Naive thymus-derived CD4-positive, alpha-beta T cell (primary cell): Measurements from ENCODE around the gene TTLL5. TPM values are rescaled to one million over a fixed set of nuclear protein-coding genes. Genes with fewer than 3 reads are reported as not detected.

Source experiments
- ATAC-seq: fragments of 150-1000 bp; cut with Tn5 transposase; 2 replicates; pipeline ENCODE4 v1.10.0; 2021; ENCODE audit warnings: mild to moderate bottlenecking, moderate library complexity
- CTCF ChIA-PET: fragments of 350-600 bp; sonication (Branson Sonifier 250); formaldehyde crosslinking; loops from one replicate; lab custom pipeline; 2021; ENCODE audit warnings: antibody characterized with exemption; lab: Charles Lee
- POLR2A ChIA-PET: fragments of 350-600 bp; sonication (Branson Sonifier 250); formaldehyde crosslinking; loops from one replicate; lab custom pipeline; 2021; ENCODE audit warnings: antibody characterized with exemption, inconsistent platforms; lab: Charles Lee
- DNase-seq, 9 donors: peaks; one replicate each; pipeline versions ENCODE4 v3.0.0 to v3.0.0-alpha.2; 2020 to 2022; ENCODE audit warnings: mixed read lengths in 1 of 9
- H3K27ac ChIP-seq: one replicate; pipeline ENCODE4 v1.7.0; 2013; ENCODE audit warnings: mild to moderate bottlenecking, low read depth, low read length, moderate library complexity
- H3K27me3 ChIP-seq, 2 donors: one replicate each; pipeline ENCODE4 v1.7.0; 2013; ENCODE audit warnings: low read length in 2 of 2, mild to moderate bottlenecking in 2 of 2, moderate library complexity in 2 of 2; ENCODE audit not compliant: control insufficient read depth in 2 of 2, insufficient read depth in 2 of 2
- H3K36me3 ChIP-seq, 3 experiments: 1 replicate in 2 of 3; 2 replicates in 1 of 3; pipeline ENCODE4 v1.7.0; 2013; ENCODE audit warnings: low read length in 3 of 3, mild to moderate bottlenecking in 3 of 3, moderate library complexity in 1 of 3; ENCODE audit not compliant: insufficient read depth in 3 of 3, control insufficient read depth in 2 of 3
- H3K4me1 ChIP-seq, 2 donors: one replicate each; pipeline ENCODE4 v1.7.0; 2013; ENCODE audit warnings: low read length in 2 of 2, mild to moderate bottlenecking in 2 of 2, moderate library complexity in 1 of 2; ENCODE audit not compliant: control insufficient read depth in 2 of 2, insufficient read depth in 2 of 2
- H3K4me3 ChIP-seq: 2 replicates; pipeline ENCODE4 v1.7.0; 2013; ENCODE audit warnings: mild to moderate bottlenecking, low read length
- H3K9me3 ChIP-seq, 3 experiments: 1 replicate in 2 of 3; 2 replicates in 1 of 3; pipeline ENCODE4 v1.7.0; 2013; ENCODE audit warnings: low read length in 3 of 3; ENCODE audit not compliant: control insufficient read depth in 2 of 3
- H3K27ac Mint-ChIP-seq, 9 donors: one replicate each; pipeline ENCODE4 v1.8.0; 2020 to 2022; ENCODE audit warnings: mixed read lengths in 9 of 9, mild to moderate bottlenecking in 8 of 9, moderate library complexity in 5 of 9, inconsistent platforms in 2 of 9
- H3K27me3 Mint-ChIP-seq, 5 donors: one replicate each; pipeline ENCODE4 v1.8.0; 2021 to 2022; ENCODE audit warnings: mixed read lengths in 5 of 5, mild to moderate bottlenecking in 1 of 5
- H3K36me3 Mint-ChIP-seq, 5 donors: one replicate each; pipeline ENCODE4 v1.8.0; 2020 to 2022; ENCODE audit warnings: mixed read lengths in 5 of 5, mild to moderate bottlenecking in 3 of 5, inconsistent platforms in 1 of 5
- H3K4me1 Mint-ChIP-seq, 7 donors: one replicate each; pipeline ENCODE4 v1.8.0; 2020 to 2022; ENCODE audit warnings: mixed read lengths in 7 of 7, mild to moderate bottlenecking in 3 of 7, inconsistent platforms in 1 of 7
- H3K4me3 Mint-ChIP-seq, 10 donors: one replicate each; pipeline ENCODE4 v1.8.0; 2020 to 2022; ENCODE audit warnings: mild to moderate bottlenecking in 10 of 10, mixed read lengths in 10 of 10, moderate library complexity in 6 of 10, inconsistent platforms in 2 of 10
- H3K9me3 Mint-ChIP-seq, 11 donors: one replicate each; pipeline ENCODE4 v1.8.0; 2020 to 2022; ENCODE audit warnings: mixed read lengths in 11 of 11, mild to moderate bottlenecking in 4 of 11, inconsistent platforms in 1 of 11, moderate library complexity in 1 of 11
- intact Hi-C, 2 donors: fragments of 100-400 bp; cut with micrococcal nuclease; formaldehyde crosslinking; loops; one replicate each; pipeline ENCODE4 v1.15.1; 2023
- polyA plus RNA-seq, 2 donors: library from polyadenylated mRNA; unstranded; fragments of 300-500 nt; fragmentation: Illumina TruSeq; gene quantifications; one replicate each; pipeline ENCODE4 v1.2.3, GENCODE V29; 2021
- total RNA-seq, 6 experiments: library from RNA in 5 of 6; stranded (reverse) in 5 of 6; gene quantifications; 1 replicate in 5 of 6; 2 replicates in 1 of 6; pipeline ENCODE4 v1.2.3 and lab custom pipeline; 2021 to 2026

Gene TTLL5
- total and polyA plus RNA-seq, 7 experiments from 2014 or later, result 7.8 to 31.4 (median 21.5) TPM

DNA sequence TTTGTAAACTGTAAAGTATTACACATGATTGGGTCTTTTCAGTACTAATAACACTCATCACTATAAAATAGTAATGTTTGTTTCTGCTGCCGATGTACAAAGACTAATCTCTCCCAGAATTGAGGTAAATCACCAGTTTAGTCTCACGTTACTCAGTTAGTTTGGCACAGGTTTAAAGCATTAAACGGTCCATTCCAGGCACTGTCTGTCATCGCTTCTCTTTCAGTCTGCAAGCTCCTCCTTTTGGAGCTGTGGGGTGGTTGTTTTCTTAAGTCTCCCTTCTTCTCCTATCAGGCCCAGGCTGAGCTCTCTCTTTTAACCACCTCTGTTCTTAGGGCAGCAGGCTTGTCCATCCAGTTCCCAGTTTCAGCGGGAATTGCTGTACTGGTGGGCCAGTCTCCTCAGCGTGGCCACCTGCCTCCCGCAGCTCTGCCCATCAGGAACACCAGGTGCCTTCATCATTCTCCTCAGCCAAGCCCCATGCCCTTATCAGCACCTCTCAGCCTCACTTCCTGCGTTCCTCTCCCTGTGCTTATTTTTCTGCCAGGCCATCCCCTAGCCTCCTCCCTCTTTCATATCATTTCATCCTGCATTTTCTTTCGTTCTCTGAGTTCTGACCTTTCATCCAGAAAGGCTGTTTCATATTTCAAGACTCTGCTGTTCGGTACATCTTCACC, 171.7 kb downstream of the TTLL5 start:
- Histone ChIP-seq H3K36me3 (no peaks in the 10 kb centered on the region), H3K27me3 (no peaks in the 10 kb centered on the region), H3K4me3 (no peak overlapping the region), H3K4me1 (peaks cover 0 to 18% of the 10 kb centered on the region in 2 donors), H3K9me3 (no peaks in the 10 kb centered on the region), H3K27ac (no peak overlapping the region)
- peaks cover 12 to 33% (median 25%) of the 10 kb centered on the region in 5 donors for H3K36me3 Mint-ChIP-seq
- H3K27me3 Mint-ChIP-seq, result no peaks in the 10 kb centered on the region
- ATAC-seq, result no peak
- H3K4me1 Mint-ChIP-seq, result peaks cover 7 to 27% (median 24%) of the 10 kb centered on the region in 7 donors
- ChIA-PET POLR2A (no interaction called here), CTCF (no interaction called here)
- no peak for DNase-seq
- H3K9me3 Mint-ChIP-seq, result peaks cover 0 to 2% (median 0%) of the 10 kb centered on the region in 11 donors
- H3K4me3 Mint-ChIP-seq, result peak overlapping the region in 7 of 10 donors; percentile 1 to 62 (median 33)
- peak overlapping the region in 8 of 9 donors; percentile 2 to 94 (median 68) for H3K27ac Mint-ChIP-seq
- intact Hi-C loops, result no loop called here

DNA sequence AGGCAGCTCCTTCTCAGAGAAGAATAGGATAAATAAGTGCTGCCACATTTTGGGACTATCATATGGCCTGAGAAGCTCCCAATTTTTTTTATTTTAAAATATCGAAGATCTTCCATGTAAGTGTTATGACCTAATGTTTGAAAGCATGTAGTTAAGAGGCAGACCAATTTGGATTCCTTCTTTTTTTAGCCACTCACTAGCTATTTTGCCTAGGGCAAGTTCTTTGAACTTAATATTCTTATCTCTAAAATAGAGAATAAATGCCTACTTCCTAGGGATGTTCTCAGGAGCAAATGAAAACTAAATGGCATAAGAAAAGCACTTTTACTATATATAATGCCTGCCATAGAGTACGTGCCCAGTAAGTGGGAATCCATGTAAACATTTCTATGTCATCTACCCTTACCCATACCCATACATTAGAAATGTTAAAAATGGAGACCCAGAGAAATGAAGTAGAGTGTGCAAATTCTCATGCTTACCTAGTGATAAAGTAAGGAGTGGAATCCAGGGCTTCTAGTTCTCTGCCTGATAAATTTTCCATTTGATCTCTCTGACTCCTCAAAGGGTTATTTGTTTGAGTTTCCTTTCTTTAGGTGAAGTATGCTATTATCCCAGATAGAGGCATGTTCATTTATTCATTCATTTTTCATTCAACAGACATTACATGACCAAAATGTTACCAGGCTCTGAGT, 172.4 kb downstream of the TTLL5 start:
- H3K4me1 ChIP-seq, result peaks cover 0 to 18% of the 10 kb centered on the region in 2 donors
- H3K4me3 ChIP-seq, result no peak overlapping the region
- H3K4me3 Mint-ChIP-seq, result peak overlapping the region in 3 of 10 donors; percentile 29 to 62 (median 33)
- no peak for ATAC-seq
- H3K9me3 ChIP-seq, result no peaks in the 10 kb centered on the region
- H3K27me3 ChIP-seq, result no peaks in the 10 kb centered on the region
- intact Hi-C loops, result no loop called here
- peaks cover 7 to 27% (median 24%) of the 10 kb centered on the region in 7 donors for H3K4me1 Mint-ChIP-seq
- CTCF ChIA-PET, result no interaction called here
- no peak for DNase-seq
- no peak overlapping the region for H3K27ac ChIP-seq
- H3K9me3 Mint-ChIP-seq, result peaks cover 0 to 3% (median 0%) of the 10 kb centered on the region in 11 donors
- H3K27ac Mint-ChIP-seq, result peak overlapping the region in 5 of 9 donors; percentile 2 to 94 (median 36)
- H3K36me3 Mint-ChIP-seq, result peaks cover 12 to 38% (median 25%) of the 10 kb centered on the region in 5 donors
- no peaks in the 10 kb centered on the region for H3K36me3 ChIP-seq
- POLR2A ChIA-PET, result no interaction called here
- no peaks in the 10 kb centered on the region for H3K27me3 Mint-ChIP-seq

DNA sequence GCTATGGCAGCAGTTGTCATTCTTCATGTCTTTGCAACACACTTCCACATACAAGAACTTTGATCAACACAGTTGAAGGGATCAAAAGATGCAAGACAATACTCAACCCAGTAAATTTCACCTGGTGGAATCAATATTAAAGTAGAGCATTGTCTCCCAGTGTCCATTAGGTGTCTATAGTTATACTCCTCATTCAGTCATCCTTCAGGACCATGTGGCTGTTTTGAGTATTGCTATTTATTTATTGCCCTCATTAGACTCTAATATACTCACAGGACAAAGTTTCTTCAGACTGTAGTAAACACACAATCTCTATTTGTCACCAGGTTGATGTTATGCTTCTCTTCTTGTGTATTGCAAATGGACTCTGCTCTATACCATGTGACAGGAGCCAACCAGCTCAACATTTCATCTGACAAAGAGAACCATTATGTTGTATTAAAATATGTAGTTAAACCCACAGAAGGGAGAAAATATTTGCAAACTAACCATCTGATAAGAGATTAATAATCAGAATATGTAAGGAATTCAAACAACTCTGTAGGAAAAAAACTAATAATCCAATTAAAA, 174.2 kb downstream of the TTLL5 start:
- H3K27ac ChIP-seq, result no peak overlapping the region
- no peak for DNase-seq
- CTCF ChIA-PET, result no interaction called here
- intact Hi-C loops, result no loop called here
- H3K9me3 ChIP-seq, result peaks cover 0 to 5% (median 0%) of the 10 kb centered on the region in 3 experiments
- H3K36me3 ChIP-seq, result no peaks in the 10 kb centered on the region
- POLR2A ChIA-PET, result no interaction called here
- no peak overlapping the region for H3K4me3 ChIP-seq
- H3K9me3 Mint-ChIP-seq, result peaks cover 0 to 12% (median 0%) of the 10 kb centered on the region in 11 donors
- no peak overlapping the region for H3K27ac Mint-ChIP-seq
- peaks cover 7 to 27% (median 24%) of the 10 kb centered on the region in 7 donors for H3K4me1 Mint-ChIP-seq
- H3K4me3 Mint-ChIP-seq, result no peak overlapping the region
- peaks cover 0 to 18% of the 10 kb centered on the region in 2 donors for H3K4me1 ChIP-seq
- peaks cover 12 to 51% (median 32%) of the 10 kb centered on the region in 5 donors for H3K36me3 Mint-ChIP-seq
- no peaks in the 10 kb centered on the region for H3K27me3 ChIP-seq
- ATAC-seq, result no peak
- H3K27me3 Mint-ChIP-seq, result no peaks in the 10 kb centered on the region

DNA sequence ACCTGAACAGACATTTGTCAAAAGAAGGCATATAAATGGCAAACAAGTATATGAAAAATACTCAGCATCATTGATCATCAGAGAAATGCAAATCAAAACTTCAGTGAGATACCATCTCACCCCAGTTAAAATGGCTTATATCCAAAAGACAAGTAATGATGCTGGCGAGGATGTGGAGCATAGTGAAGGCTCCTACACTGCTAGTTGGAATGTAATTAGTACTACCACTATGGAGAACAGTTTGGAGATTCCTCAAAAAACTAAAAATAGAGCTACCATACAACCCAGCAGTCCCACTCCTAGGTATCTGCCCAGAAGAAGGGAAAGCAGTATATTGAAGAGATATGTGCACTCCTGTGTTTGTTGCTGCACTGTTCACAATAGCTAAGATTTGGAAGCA, 174.7 kb downstream of the TTLL5 start:
- H3K9me3 Mint-ChIP-seq, result peaks cover 0 to 12% (median 0%) of the 10 kb centered on the region in 11 donors
- intact Hi-C loops, result no loop called here
- ATAC-seq, result no peak
- H3K4me1 Mint-ChIP-seq, result peaks cover 7 to 26% (median 24%) of the 10 kb centered on the region in 7 donors
- no peak overlapping the region for H3K4me3 Mint-ChIP-seq
- H3K36me3 ChIP-seq, result no peaks in the 10 kb centered on the region
- DNase-seq, result no peak
- POLR2A ChIA-PET, result no interaction called here
- CTCF ChIA-PET, result no interaction called here
- H3K27me3 Mint-ChIP-seq, result no peaks in the 10 kb centered on the region
- no peaks in the 10 kb centered on the region for H3K27me3 ChIP-seq
- no peak overlapping the region for H3K27ac Mint-ChIP-seq
- no peak overlapping the region for H3K4me3 ChIP-seq
- H3K4me1 ChIP-seq, result peaks cover 0 to 18% of the 10 kb centered on the region in 2 donors
- peaks cover 12 to 51% (median 34%) of the 10 kb centered on the region in 5 donors for H3K36me3 Mint-ChIP-seq
- H3K27ac ChIP-seq, result no peak overlapping the region
- H3K9me3 ChIP-seq, result peaks cover 0 to 5% (median 0%) of the 10 kb centered on the region in 3 experiments

DNA sequence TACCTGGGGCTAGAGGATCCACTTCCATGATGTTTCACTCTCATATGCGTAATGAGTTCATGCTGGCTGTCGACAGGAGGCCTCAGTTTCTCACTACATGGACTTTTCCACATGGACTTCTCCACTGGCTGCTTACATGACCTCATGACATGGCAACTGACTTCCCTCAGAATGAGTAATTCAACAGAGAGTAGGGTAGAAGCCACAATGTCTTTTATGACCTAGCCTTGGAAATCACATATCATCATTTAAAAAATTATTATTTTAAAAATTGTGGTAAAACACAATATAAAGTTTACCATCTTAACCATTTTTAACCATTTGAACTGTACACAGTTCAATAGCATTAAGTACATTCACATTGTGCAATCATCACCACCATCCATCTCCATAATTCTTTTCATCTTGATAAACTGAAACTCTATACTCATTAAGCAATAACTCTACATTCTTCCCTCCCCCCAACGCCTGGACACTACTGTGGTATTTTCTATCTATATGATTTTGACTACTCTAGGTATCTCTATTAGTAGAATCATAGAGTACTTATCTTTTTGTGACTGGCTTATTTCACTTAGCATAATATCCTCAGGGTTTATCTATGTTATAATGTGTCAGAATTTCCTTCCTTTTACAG, 176.2 kb downstream of the TTLL5 start:
- no peak for ATAC-seq
- Mint-ChIP-seq H3K4me3 (no peak overlapping the region), H3K27me3 (no peaks in the 10 kb centered on the region), H3K36me3 (peaks cover 12 to 52% (median 41%) of the 10 kb centered on the region in 5 donors), H3K27ac (no peak overlapping the region), H3K9me3 (peaks cover 0 to 12% (median 0%) of the 10 kb centered on the region in 11 donors), H3K4me1 (peaks cover 4 to 12% (median 10%) of the 10 kb centered on the region in 7 donors)
- no peak for DNase-seq
- intact Hi-C loops, result no loop called here
- no peaks in the 10 kb centered on the region for H3K27me3 ChIP-seq
- H3K9me3 ChIP-seq, result peaks cover 0 to 5% (median 0%) of the 10 kb centered on the region in 3 experiments
- H3K4me1 ChIP-seq, result peaks cover 0 to 10% of the 10 kb centered on the region in 2 donors
- ChIA-PET CTCF (no interaction called here), POLR2A (no interaction called here)
- H3K36me3 ChIP-seq, result no peaks in the 10 kb centered on the region
- no peak overlapping the region for H3K27ac ChIP-seq
- H3K4me3 ChIP-seq, result no peak overlapping the region

DNA sequence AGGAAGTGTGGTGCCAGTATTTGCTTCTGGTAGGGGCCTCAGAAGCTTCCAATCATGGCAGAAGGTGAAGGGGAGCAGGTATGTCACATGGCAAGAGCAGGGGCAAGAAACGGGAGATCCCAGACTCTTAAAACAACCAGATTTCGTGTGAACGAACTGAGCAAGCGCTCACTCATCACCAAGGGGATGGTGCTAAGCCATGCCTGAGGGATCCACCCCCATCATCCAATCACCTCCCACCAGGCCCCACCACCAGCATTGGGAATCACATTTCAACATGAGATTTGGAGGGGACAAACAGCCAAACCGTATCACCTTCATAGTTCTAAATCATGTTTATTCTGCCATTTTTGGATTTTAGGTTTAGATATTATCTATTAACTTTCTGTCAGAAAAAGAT, 179.9 kb downstream of the TTLL5 start:
- Mint-ChIP-seq H3K9me3 (peaks cover 0 to 12% (median 0%) of the 10 kb centered on the region in 11 donors), H3K27me3 (no peaks in the 10 kb centered on the region)
- ATAC-seq, result no peak

More for the DNA sequence above, 179.9 kb downstream of the TTLL5 start:
- no peaks in the 10 kb centered on the region for H3K4me1 Mint-ChIP-seq
- no peak for DNase-seq
- Histone ChIP-seq H3K4me3 (no peak overlapping the region), H3K27me3 (no peaks in the 10 kb centered on the region), H3K27ac (no peak overlapping the region), H3K4me1 (no peaks in the 10 kb centered on the region), H3K36me3 (no peaks in the 10 kb centered on the region), H3K9me3 (peaks cover 0 to 5% (median 0%) of the 10 kb centered on the region in 3 experiments)
- POLR2A ChIA-PET, result no interaction called here
- no peak overlapping the region for H3K27ac Mint-ChIP-seq
- CTCF ChIA-PET, result no interaction called here
- peaks cover 3 to 33% (median 29%) of the 10 kb centered on the region in 5 donors for H3K36me3 Mint-ChIP-seq
- no peak overlapping the region for H3K4me3 Mint-ChIP-seq
- intact Hi-C loops, result no loop called here
